ES-I3 (cell line): ENCODE measurements around the gene YWHAQ.

Experiments used
- H3K36me3 ChIP-seq: 2 replicates; pipeline ENCODE4 v1.6.1; 2013; ENCODE audit warnings: mild to moderate bottlenecking, low read length, control low read depth, moderate library complexity; ENCODE audit not compliant: insufficient read depth
- H3K4me1 ChIP-seq: 2 replicates; pipeline ENCODE4 v1.6.1; 2013; ENCODE audit warnings: mild to moderate bottlenecking, control low read depth, low read length; ENCODE audit not compliant: insufficient read depth
- H3K9ac ChIP-seq: 2 replicates; pipeline ENCODE4 v1.6.1; 2013; ENCODE audit warnings: low read depth, mild to moderate bottlenecking, low read length, moderate library complexity
- H3K9me3 ChIP-seq: 2 replicates; pipeline ENCODE4 v1.6.1; 2013; ENCODE audit warnings: mild to moderate bottlenecking, low read length, moderate library complexity; ENCODE audit not compliant: control insufficient read depth, insufficient read depth

Gene YWHAQ

GRCh38 chr2:9630736-9631552 lies at the start of gene YWHAQ:
Gene YWHAQ, minus strand, starts transcription at chr2:9630997. Its CDS starts 545 bp downstream, at chr2:9630452.
- Histone ChIP-seq H3K9ac (peak within 1 kb of the TSS; percentile 99), H3K9me3 (no peaks in the 10 kb centered on the region), H3K36me3 (peaks cover 4% of the 10 kb centered on the region; the same call in 1 of the 2 replicates), H3K4me1 (peaks cover 10% of the 10 kb centered on the region; the same call in 1 of the 2 replicates)

- no peaks in the 10 kb centered on the region for H3K36me3 ChIP-seq
- H3K9ac ChIP-seq, result no peak overlapping the region
- H3K9me3 ChIP-seq, result no peaks in the 10 kb centered on the region
These were observed 49.3 kb upstream of the YWHAQ start for GRCh38 chr2:9680082-9680481.

GRCh38 chr2:9679218-9679617 lies 48.4 kb upstream of the YWHAQ start:
- H3K4me1 ChIP-seq, result peaks cover 7% of the 10 kb centered on the region

More at GRCh38 chr2:9680082-9680481, 49.3 kb upstream of the YWHAQ start:
- peaks cover 2% of the 10 kb centered on the region; the same call in 1 of the 2 replicates for H3K4me1 ChIP-seq

GRCh38 chr2:9678544-9678943 lies 47.7 kb upstream of the YWHAQ start:
- peaks cover 11% of the 10 kb centered on the region for H3K4me1 ChIP-seq
- H3K36me3 ChIP-seq, result no peaks in the 10 kb centered on the region
- no peaks in the 10 kb centered on the region for H3K9me3 ChIP-seq
- no peak overlapping the region for H3K9ac ChIP-seq

More at GRCh38 chr2:9679218-9679617, 48.4 kb upstream of the YWHAQ start:
- Histone ChIP-seq H3K9me3 (no peaks in the 10 kb centered on the region), H3K9ac (no peak overlapping the region), H3K36me3 (no peaks in the 10 kb centered on the region)

GRCh38 chr2:9675415-9676351 lies 44.9 kb upstream of the YWHAQ start:
- Histone ChIP-seq H3K9ac (0 out of 2 replicates have a peak overlapping the region, but pooled peaks have one; percentile 17), H3K36me3 (no peaks in the 10 kb centered on the region), H3K4me1 (peaks cover 11% of the 10 kb centered on the region), H3K9me3 (no peaks in the 10 kb centered on the region)

- Histone ChIP-seq H3K4me1 (peaks cover 11% of the 10 kb centered on the region), H3K9ac (0 out of 2 replicates have a peak overlapping the region, but pooled peaks have one; percentile 2), H3K9me3 (no peaks in the 10 kb centered on the region), H3K36me3 (no peaks in the 10 kb centered on the region)
These were observed 44.2 kb upstream of the YWHAQ start for GRCh38 chr2:9674891-9675414.

- Histone ChIP-seq H3K9me3 (no peaks in the 10 kb centered on the region), H3K36me3 (no peaks in the 10 kb centered on the region), H3K4me1 (peaks cover 11% of the 10 kb centered on the region)
These were observed 43.2 kb upstream of the YWHAQ start for GRCh38 chr2:9673914-9674481.

GRCh38 chr2:9668687-9669345 lies 38.0 kb upstream of the YWHAQ start:
- Histone ChIP-seq H3K4me1 (0 out of 2 replicates have a peak, but pooled peaks cover under 1% of the 10 kb centered on the region), H3K36me3 (no peaks in the 10 kb centered on the region), H3K9me3 (no peaks in the 10 kb centered on the region), H3K9ac (no peak overlapping the region)

More at GRCh38 chr2:9673914-9674481, 43.2 kb upstream of the YWHAQ start:
- H3K9ac ChIP-seq, result no peak overlapping the region

GRCh38 chr2:9667826-9668225 lies 37.0 kb upstream of the YWHAQ start:
- Histone ChIP-seq H3K9me3 (no peaks in the 10 kb centered on the region), H3K9ac (no peak overlapping the region), H3K36me3 (no peaks in the 10 kb centered on the region), H3K4me1 (no peaks in the 10 kb centered on the region)

- H3K36me3 ChIP-seq, result no peaks in the 10 kb centered on the region
- no peak overlapping the region for H3K9ac ChIP-seq
- no peaks in the 10 kb centered on the region for H3K9me3 ChIP-seq
- no peaks in the 10 kb centered on the region for H3K4me1 ChIP-seq
These were observed 35.5 kb upstream of the YWHAQ start for GRCh38 chr2:9666306-9666705.

- no peaks in the 10 kb centered on the region for H3K4me1 ChIP-seq
- no peak overlapping the region for H3K9ac ChIP-seq
- H3K36me3 ChIP-seq, result no peaks in the 10 kb centered on the region
- H3K9me3 ChIP-seq, result no peaks in the 10 kb centered on the region
These were observed 35.1 kb upstream of the YWHAQ start for GRCh38 chr2:9665898-9666297.

GRCh38 chr2:9664365-9664764 lies 33.6 kb upstream of the YWHAQ start:
- Histone ChIP-seq H3K9me3 (no peaks in the 10 kb centered on the region), H3K36me3 (no peaks in the 10 kb centered on the region), H3K4me1 (0 out of 2 replicates have a peak, but pooled peaks cover 7% of the 10 kb centered on the region), H3K9ac (no peak overlapping the region)

- Histone ChIP-seq H3K9ac (no peak overlapping the region), H3K4me1 (0 out of 2 replicates have a peak, but pooled peaks cover 7% of the 10 kb centered on the region), H3K36me3 (no peaks in the 10 kb centered on the region), H3K9me3 (no peaks in the 10 kb centered on the region)
These were observed 32.4 kb upstream of the YWHAQ start for GRCh38 chr2:9663008-9663879.
